ENCODE results near the gene AGBL4. TPM values are rescaled to one million over a fixed set of nuclear protein-coding genes. Genes with fewer than 3 reads are reported as not detected.

The AGBL4 gene
- total RNA-seq, 2 donors from 2014 or later = not detected

DNA sequence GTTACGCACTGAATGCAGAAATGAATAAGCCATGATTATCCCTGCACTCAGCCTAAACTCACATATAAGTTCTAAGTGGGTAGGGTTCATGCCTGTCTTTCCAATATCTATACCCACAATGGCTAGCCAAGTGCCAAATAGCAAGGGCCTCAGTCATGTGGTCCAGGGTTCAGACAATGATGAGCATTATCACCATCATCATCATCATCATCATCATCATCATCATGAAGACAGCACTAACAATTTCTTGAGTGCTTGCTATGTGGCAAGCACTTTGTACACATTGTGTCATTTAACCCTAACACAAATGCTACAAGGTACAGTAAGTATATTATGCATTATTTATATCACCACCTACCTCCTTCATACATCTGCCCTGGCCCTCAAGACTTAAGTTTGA lies 500.0 kb downstream of the AGBL4 start:
- no peak for ATAC-seq
- H3K36me3 Mint-ChIP-seq (ENCODE audit: low read depth) = no peaks in the 10 kb centered on the region
- no peak for DNase-seq
- H3K4me3 Mint-ChIP-seq = no peak overlapping the region
- no peak overlapping the region for H3K27ac Mint-ChIP-seq
- H3K27me3 Mint-ChIP-seq = no peaks in the 10 kb centered on the region
- no peaks in the 10 kb centered on the region for H3K9me3 ChIP-seq (ENCODE audit: control insufficient read depth, low read length, poor library complexity, severe bottlenecking)
- no peaks in the 10 kb centered on the region for H3K4me1 Mint-ChIP-seq

DNA sequence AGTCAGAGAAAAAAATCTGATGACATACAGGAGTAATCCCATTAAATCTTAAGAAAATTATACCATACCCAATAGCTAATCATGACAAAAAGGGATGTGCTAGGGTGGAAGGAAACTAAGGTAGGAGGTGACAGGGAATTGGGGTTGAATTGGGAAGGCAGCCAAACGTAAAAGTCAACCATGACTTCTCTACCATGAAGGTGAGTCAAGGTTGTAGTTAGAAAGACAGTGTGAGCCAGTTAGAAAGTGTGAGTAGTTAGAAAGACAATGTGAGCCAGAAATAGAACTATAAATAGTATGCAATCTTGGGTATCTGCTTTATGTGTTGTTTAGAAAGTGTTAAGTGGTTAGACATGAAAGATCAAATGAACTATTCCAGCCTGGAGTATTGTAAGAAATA lies 556.8 kb downstream of the AGBL4 start:
- no peak for DNase-seq
- Mint-ChIP-seq H3K4me3 (no peak overlapping the region), H3K4me1 (no peaks in the 10 kb centered on the region), H3K27me3 (no peaks in the 10 kb centered on the region), H3K27ac (no peak overlapping the region), H3K36me3 (ENCODE audit: low read depth) (no peaks in the 10 kb centered on the region)
- no peaks in the 10 kb centered on the region for H3K9me3 ChIP-seq (ENCODE audit: control insufficient read depth, low read length, poor library complexity, severe bottlenecking)
- ATAC-seq = no peak

GRCh38 chr1:49465486-49466185 lies 558.1 kb downstream of the AGBL4 start:
- Mint-ChIP-seq H3K4me1 (no peaks in the 10 kb centered on the region), H3K27ac (no peak overlapping the region), H3K4me3 (no peak overlapping the region), H3K27me3 (no peaks in the 10 kb centered on the region), H3K36me3 (ENCODE audit: low read depth) (no peaks in the 10 kb centered on the region)
- no peaks in the 10 kb centered on the region for H3K9me3 ChIP-seq (ENCODE audit: control insufficient read depth, low read length, poor library complexity, severe bottlenecking)
- DNase-seq (no peak), ATAC-seq (no peak)

DNA sequence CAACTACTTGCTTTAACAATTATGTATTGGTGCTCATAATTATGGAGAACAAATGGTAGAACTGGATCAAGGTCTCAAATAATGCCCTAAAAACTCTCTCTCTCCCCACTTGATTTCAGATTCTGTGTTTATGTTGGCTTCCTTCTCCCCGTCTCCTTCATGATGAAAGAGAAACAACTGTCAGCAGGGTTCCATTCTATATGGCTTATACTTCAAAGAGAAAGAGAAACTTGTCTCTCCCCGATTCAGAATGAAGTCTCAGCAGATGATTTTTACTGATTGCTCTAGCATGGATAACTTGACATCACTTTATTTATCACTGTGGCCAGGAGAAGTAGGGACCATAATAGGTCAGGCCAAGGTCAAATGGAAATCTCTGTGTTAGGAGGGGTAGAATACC lies 575.6 kb downstream of the AGBL4 start:
- Mint-ChIP-seq H3K27me3 (no peaks in the 10 kb centered on the region), H3K36me3 (ENCODE audit: low read depth) (no peaks in the 10 kb centered on the region), H3K4me1 (no peaks in the 10 kb centered on the region), H3K4me3 (no peak overlapping the region), H3K27ac (no peak overlapping the region)
- no peaks in the 10 kb centered on the region for H3K9me3 ChIP-seq (ENCODE audit: control insufficient read depth, low read length, poor library complexity, severe bottlenecking)
- DNase-seq (no peak), ATAC-seq (no peak)

DNA sequence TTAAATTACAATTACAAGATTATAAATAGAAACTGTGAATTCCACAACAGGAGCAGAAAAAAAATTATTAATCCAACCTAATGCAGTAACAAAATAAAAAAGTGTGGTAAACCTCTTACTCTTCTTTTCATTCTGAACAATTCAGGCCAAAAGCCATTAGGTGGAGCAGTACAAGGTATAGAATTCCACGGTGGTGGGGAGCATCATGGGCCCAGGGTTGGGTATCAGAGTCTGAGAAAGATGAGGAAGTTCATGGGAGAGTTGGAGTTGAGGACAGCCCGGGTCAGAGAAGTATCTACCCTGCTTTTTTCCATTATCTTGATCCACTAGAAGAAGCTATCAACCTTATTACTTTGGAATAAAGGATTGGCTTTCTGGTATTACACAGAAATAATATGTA lies 586.9 kb downstream of the AGBL4 start:
- no peak overlapping the region for H3K27ac Mint-ChIP-seq
- no peak for DNase-seq
- H3K36me3 Mint-ChIP-seq (ENCODE audit: low read depth) = no peaks in the 10 kb centered on the region

GRCh38 chr1:49435291-49435690 lies 588.5 kb downstream of the AGBL4 start:
- no peak overlapping the region for H3K4me3 Mint-ChIP-seq
- no peak overlapping the region for H3K27ac Mint-ChIP-seq
- DNase-seq = no peak
- ATAC-seq = no peak
- no peaks in the 10 kb centered on the region for H3K27me3 Mint-ChIP-seq
- H3K9me3 ChIP-seq (ENCODE audit: control insufficient read depth, low read length, poor library complexity, severe bottlenecking) = no peaks in the 10 kb centered on the region
- no peaks in the 10 kb centered on the region for H3K36me3 Mint-ChIP-seq (ENCODE audit: low read depth)
- no peaks in the 10 kb centered on the region for H3K4me1 Mint-ChIP-seq

More for the DNA sequence above, 586.9 kb downstream of the AGBL4 start:
- H3K27me3 Mint-ChIP-seq = no peaks in the 10 kb centered on the region
- ATAC-seq = no peak
- H3K4me3 Mint-ChIP-seq = no peak overlapping the region
- no peaks in the 10 kb centered on the region for H3K9me3 ChIP-seq (ENCODE audit: control insufficient read depth, low read length, poor library complexity, severe bottlenecking)
- H3K4me1 Mint-ChIP-seq = no peaks in the 10 kb centered on the region

DNA sequence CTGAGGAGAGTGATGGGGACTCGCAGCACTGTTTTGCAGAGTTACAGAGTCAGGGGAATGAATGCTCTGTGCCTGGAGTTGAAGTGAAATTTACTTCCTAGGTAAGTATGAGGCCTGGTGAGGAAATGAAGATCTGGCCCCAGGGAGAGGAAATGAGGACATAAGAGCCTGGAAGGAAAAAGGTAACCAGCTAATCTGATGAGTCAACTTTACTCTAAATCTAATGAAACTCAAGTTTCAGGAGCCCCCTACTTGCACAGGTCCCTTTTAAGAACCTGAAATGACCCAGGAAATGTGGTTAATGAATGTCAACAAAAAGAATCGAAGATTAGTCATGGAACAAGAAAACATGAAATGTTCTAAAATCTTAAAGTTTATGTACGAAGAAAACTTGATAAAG lies 599.0 kb downstream of the AGBL4 start:
- no peaks in the 10 kb centered on the region for H3K36me3 Mint-ChIP-seq (ENCODE audit: low read depth)
- H3K4me1 Mint-ChIP-seq = no peaks in the 10 kb centered on the region
- DNase-seq (no peak), ATAC-seq (no peak)
- H3K27ac Mint-ChIP-seq = no peak overlapping the region
- no peaks in the 10 kb centered on the region for H3K27me3 Mint-ChIP-seq
- no peak overlapping the region for H3K4me3 Mint-ChIP-seq
- no peaks in the 10 kb centered on the region for H3K9me3 ChIP-seq (ENCODE audit: control insufficient read depth, low read length, poor library complexity, severe bottlenecking)

- H3K27ac Mint-ChIP-seq = no peak overlapping the region
- DNase-seq (no peak), ATAC-seq (no peak)
- H3K36me3 Mint-ChIP-seq (ENCODE audit: low read depth) = no peaks in the 10 kb centered on the region
- no peaks in the 10 kb centered on the region for H3K4me1 Mint-ChIP-seq
- H3K27me3 Mint-ChIP-seq = no peaks in the 10 kb centered on the region
- H3K4me3 Mint-ChIP-seq = no peak overlapping the region
- H3K9me3 ChIP-seq (ENCODE audit: control insufficient read depth, low read length, poor library complexity, severe bottlenecking) = no peaks in the 10 kb centered on the region
Observed at GRCh38 chr1:49416758-49417157, 607.0 kb downstream of the AGBL4 start.

GRCh38 chr1:49408346-49408745 lies 615.4 kb downstream of the AGBL4 start:
- no peak overlapping the region for H3K27ac Mint-ChIP-seq
- no peaks in the 10 kb centered on the region for H3K27me3 Mint-ChIP-seq
- H3K36me3 Mint-ChIP-seq (ENCODE audit: low read depth) = no peaks in the 10 kb centered on the region
- H3K4me3 Mint-ChIP-seq = no peak overlapping the region
- ATAC-seq = no peak
- no peaks in the 10 kb centered on the region for H3K9me3 ChIP-seq (ENCODE audit: control insufficient read depth, low read length, poor library complexity, severe bottlenecking)
- DNase-seq = no peak
- no peaks in the 10 kb centered on the region for H3K4me1 Mint-ChIP-seq

DNA sequence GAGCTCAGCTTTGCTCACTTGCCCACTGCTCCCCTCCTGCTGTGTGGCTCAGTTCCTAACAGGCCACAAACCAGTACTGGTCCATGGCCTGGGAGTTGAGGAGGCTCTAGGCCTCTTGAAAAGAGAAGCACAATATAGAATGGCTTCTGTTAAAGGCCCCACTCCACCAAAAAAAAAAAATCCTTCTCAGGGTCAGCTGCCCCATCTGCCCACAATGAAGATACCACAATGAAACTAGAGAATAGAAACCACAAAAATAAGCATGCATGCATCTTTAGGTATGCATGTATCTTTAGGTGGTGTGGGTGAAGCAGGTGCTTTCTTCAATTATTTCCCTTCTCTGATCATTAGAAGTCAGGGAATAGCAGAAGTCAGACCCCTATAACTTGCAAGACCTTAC lies 626.7 kb downstream of the AGBL4 start:
- no peaks in the 10 kb centered on the region for H3K9me3 ChIP-seq (ENCODE audit: control insufficient read depth, low read length, poor library complexity, severe bottlenecking)
- no peak for ATAC-seq
- no peaks in the 10 kb centered on the region for H3K27me3 Mint-ChIP-seq
- no peaks in the 10 kb centered on the region for H3K4me1 Mint-ChIP-seq
- no peak overlapping the region for H3K27ac Mint-ChIP-seq
- no peak for DNase-seq
- no peak overlapping the region for H3K4me3 Mint-ChIP-seq
- H3K36me3 Mint-ChIP-seq (ENCODE audit: low read depth) = no peaks in the 10 kb centered on the region

- H3K36me3 Mint-ChIP-seq (ENCODE audit: low read depth) = no peaks in the 10 kb centered on the region
- H3K9me3 ChIP-seq (ENCODE audit: control insufficient read depth, low read length, poor library complexity, severe bottlenecking) = no peaks in the 10 kb centered on the region
- ATAC-seq (no peak), DNase-seq (no peak)
- H3K4me1 Mint-ChIP-seq = no peaks in the 10 kb centered on the region
- H3K27me3 Mint-ChIP-seq = no peaks in the 10 kb centered on the region
- H3K4me3 Mint-ChIP-seq = no peak overlapping the region
- H3K27ac Mint-ChIP-seq = no peak overlapping the region
Observed at GRCh38 chr1:49394200-49394599, 629.6 kb downstream of the AGBL4 start.

- no peaks in the 10 kb centered on the region for H3K9me3 ChIP-seq (ENCODE audit: control insufficient read depth, low read length, poor library complexity, severe bottlenecking)
- no peaks in the 10 kb centered on the region for H3K27me3 Mint-ChIP-seq
- ATAC-seq = no peak
- no peak overlapping the region for H3K27ac Mint-ChIP-seq
- DNase-seq = no peak
- H3K36me3 Mint-ChIP-seq (ENCODE audit: low read depth) = no peaks in the 10 kb centered on the region
- no peaks in the 10 kb centered on the region for H3K4me1 Mint-ChIP-seq
- H3K4me3 Mint-ChIP-seq = no peak overlapping the region
Observed at GRCh38 chr1:49389699-49390098, 634.1 kb downstream of the AGBL4 start.

- Mint-ChIP-seq H3K4me1 (no peaks in the 10 kb centered on the region), H3K36me3 (ENCODE audit: low read depth) (no peaks in the 10 kb centered on the region), H3K27ac (no peak overlapping the region), H3K27me3 (no peaks in the 10 kb centered on the region), H3K4me3 (no peak overlapping the region)
- ATAC-seq = no peak
- H3K9me3 ChIP-seq (ENCODE audit: control insufficient read depth, low read length, poor library complexity, severe bottlenecking) = no peaks in the 10 kb centered on the region
- no peak for DNase-seq
Observed at GRCh38 chr1:49364676-49365075, 659.1 kb downstream of the AGBL4 start.

DNA sequence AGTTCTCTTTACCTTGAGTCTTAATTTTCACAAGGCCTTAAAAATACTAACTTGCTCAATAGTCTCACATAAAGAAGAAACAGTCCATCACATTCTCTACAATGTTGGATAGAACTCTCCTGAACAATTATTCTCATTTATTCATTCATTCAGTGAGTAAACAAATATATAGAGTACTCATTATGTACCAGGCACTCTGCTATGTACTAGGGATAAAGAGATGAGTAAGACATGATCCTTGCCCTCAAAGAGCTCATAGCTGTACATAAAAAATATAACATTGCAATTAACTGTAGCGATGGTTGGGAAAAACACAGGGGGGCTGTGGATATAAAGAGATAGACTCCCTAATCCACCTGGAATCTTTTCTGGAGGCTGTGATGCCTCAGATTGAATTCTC lies 660.1 kb downstream of the AGBL4 start:
- Mint-ChIP-seq H3K36me3 (ENCODE audit: low read depth) (no peaks in the 10 kb centered on the region), H3K4me3 (no peak overlapping the region), H3K27ac (no peak overlapping the region), H3K27me3 (no peaks in the 10 kb centered on the region), H3K4me1 (no peaks in the 10 kb centered on the region)
- no peak for DNase-seq
- H3K9me3 ChIP-seq (ENCODE audit: control insufficient read depth, low read length, poor library complexity, severe bottlenecking) = no peaks in the 10 kb centered on the region
- no peak for ATAC-seq
